Caki2 (cell line): ENCODE results near the gene GADD45GIP1. TPM values are rescaled to one million over a fixed set of nuclear protein-coding genes. Genes with fewer than 3 reads are reported as not detected.
"Not testable (repeated sequence)": the region's sequence is repeated elsewhere in the genome, so short reads cannot be mapped to it uniquely, and the experiment has no call there.

Experiments
- DNase-seq: peaks from one replicate; pipeline ENCODE4 v3.0.0-alpha.2; 2015; ENCODE audit warnings: low read depth
- in situ Hi-C: cut with HindIII; loops from 2 replicates; pipeline ENCODE4 v1.10.0; 2016; ENCODE audit warnings: low sequenced_read_pairs, low pct_unique_long_range_greater_than_20kb, mixed read lengths
- total RNA-seq: library from RNA; depleted of rRNA; stranded (reverse); fragments of >200 nt; shearing (Covaris generic); gene quantifications from 2 replicates; pipeline ENCODE4 v1.2.3, GENCODE V29; 2014; ENCODE audit warnings: low replicate concordance

The GADD45GIP1 gene
- total RNA-seq, 1 experiment from 2014 or later = 117 TPM

GRCh38 chr19:12992729-12993128 lies 35.7 kb upstream of the GADD45GIP1 start:
- in situ Hi-C loops = no loop called here
- no peak for DNase-seq

DNA sequence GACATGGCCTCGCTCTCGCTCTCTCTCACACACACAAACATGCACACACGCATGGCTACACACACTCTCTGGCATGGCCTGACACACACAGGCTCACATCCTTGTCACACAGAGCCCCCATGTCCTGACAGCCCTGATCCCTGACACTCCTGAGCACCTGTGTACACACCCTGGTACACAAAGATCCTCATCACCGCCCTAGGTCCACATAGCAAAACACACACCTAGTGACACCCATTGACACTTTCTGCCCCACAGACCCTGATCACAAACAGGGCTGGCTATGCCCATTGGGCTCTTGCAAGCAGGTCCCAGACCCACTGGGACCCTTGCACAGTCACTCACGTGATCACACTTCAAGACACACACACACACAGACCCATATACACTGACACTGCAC lies 34.3 kb upstream of the GADD45GIP1 start:
- no peak for DNase-seq
- in situ Hi-C loops = no loop called here

- in situ Hi-C loops = no loop called here
- DNase-seq = no peak
Observed at GRCh38 chr19:12990853-12991252, 33.8 kb upstream of the GADD45GIP1 start.

DNA sequence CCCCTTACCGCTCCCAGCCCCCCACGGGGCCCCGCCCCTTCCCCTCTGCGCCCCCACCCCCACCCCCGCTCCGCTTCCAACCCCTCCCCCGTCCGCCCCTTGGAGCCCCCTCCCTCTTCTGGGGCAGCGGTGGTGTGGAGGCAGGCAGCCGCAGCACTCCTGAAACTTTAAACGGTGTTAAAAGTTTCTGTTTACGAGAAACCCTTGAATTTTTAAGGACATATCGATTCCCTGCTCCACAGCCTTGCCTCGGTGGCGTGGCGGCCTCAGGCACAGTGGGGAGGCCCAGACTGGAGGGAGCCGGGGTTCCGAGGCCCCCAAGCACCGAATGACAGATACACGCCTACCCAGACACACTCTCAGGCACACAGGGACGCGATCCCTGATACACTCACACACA lies 33.4 kb upstream of the GADD45GIP1 start:
- in situ Hi-C loops = no loop called here

GRCh38 chr19:12987781-12988180 lies 30.8 kb upstream of the GADD45GIP1 start:
- in situ Hi-C loops = no loop called here
- DNase-seq = no peak

More for the DNA sequence above, 33.4 kb upstream of the GADD45GIP1 start:
- DNase-seq = no peak

- in situ Hi-C loops = no loop called here
- DNase-seq = no peak
Observed at GRCh38 chr19:12987190-12987589, 30.2 kb upstream of the GADD45GIP1 start.

GRCh38 chr19:12986726-12987125 lies 29.7 kb upstream of the GADD45GIP1 start:
- in situ Hi-C loops = no loop called here
- DNase-seq = no peak

DNA sequence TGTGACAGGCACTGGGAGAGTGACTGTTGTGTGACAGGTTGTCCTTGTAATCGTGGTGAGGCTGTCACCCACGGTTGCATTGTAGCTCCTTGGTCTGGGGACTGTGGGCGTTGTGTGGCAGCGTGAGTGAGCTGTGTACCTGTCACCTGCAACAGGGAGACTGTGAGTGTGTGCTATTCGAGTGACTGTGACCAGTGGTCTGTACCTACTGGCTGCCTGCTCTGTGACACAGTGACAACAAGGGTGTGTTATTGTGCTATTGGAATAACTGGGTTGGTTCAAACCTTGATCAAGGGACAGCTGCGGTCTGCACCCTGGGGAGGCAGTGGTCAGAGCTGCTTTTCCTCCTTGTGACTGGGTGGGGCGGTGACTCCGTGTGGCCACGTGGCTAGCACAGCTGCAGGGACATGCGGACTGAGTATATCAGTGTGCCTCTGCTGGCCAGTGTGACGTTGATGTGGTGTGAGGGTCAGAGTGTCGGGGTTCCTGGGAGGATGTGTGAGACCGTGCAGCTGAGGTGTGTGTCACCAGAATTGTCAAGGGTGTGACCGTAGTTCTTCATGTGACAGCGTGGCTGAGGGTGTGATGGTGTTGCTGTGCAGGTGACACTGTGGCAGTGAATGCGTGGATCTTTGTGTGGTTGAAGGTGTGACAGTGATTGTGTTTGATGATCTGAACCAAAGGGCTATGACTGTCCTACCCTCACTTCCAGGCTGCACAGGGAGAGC lies 28.2 kb upstream of the GADD45GIP1 start:
- peak; percentile 77 for DNase-seq
- in situ Hi-C loops = no loop called here

- in situ Hi-C loops = no loop called here
- no peak for DNase-seq
Observed at GRCh38 chr19:12984683-12985048, 27.6 kb upstream of the GADD45GIP1 start.

GRCh38 chr19:12984143-12984627 lies 27.2 kb upstream of the GADD45GIP1 start:
- no peak for DNase-seq
- in situ Hi-C loops = no loop called here

- peak; percentile 82 for DNase-seq
- in situ Hi-C loops = no loop called here
Observed at GRCh38 chr19:12983542-12984142, 26.6 kb upstream of the GADD45GIP1 start.

DNA sequence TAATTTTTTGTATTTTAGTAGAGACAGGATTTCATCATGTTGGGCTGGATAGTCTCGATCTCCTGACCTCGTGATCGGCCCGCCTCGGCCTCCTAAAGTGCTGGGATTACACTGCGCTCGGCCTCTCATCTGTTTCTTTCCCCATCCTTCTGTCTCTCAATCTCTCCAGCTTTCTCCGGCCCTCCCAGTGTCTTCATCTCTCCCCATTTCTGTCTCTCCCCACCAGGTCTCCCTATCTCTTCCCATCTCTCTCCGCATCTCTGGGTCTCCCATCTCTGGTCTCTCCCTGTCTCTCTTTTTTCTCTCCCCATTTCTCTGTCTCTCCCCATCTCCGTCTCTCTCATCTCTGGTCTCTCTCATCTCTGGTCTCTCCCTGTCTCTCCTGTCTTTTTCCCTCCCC lies 26.1 kb upstream of the GADD45GIP1 start:
- in situ Hi-C loops = no loop called here
- DNase-seq = no peak

GRCh38 chr19:12982648-12983047 lies 25.6 kb upstream of the GADD45GIP1 start:
- no peak for DNase-seq
- in situ Hi-C loops = no loop called here

GRCh38 chr19:12979974-12980373 lies 23.0 kb upstream of the GADD45GIP1 start:
- in situ Hi-C loops = no loop called here
- DNase-seq = no peak

GRCh38 chr19:12976109-12976508 lies 19.1 kb upstream of the GADD45GIP1 start:
- DNase-seq, in situ Hi-C loops: not testable (repeated sequence)

DNA sequence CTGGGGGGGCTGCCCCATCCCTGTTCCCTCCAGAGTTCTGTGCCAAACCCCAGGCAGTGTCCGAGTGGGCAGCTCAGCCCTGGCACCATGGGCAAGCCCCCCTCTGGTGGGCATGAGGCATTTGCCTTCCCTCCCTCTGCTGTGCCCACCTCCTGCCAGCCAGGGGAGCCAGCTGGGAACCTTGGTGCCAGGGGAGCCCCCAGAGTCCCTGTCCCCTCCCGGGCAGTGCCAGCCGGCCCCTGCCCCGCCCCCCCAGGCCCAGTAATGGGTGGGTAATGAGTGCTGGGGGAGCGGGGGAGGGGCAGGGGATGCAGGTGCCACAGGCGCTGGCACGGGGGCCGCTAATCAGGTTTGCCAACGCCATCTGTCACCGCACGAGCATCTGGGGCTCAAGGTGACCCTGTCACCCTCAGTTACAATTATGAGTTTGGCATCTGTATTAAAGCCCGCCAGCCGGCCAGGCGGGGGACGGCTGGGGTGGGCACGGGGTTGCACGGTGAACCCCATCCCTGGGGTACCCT lies 18.3 kb upstream of the GADD45GIP1 start:
- in situ Hi-C loops = no loop called here
- DNase-seq = no peak

DNA sequence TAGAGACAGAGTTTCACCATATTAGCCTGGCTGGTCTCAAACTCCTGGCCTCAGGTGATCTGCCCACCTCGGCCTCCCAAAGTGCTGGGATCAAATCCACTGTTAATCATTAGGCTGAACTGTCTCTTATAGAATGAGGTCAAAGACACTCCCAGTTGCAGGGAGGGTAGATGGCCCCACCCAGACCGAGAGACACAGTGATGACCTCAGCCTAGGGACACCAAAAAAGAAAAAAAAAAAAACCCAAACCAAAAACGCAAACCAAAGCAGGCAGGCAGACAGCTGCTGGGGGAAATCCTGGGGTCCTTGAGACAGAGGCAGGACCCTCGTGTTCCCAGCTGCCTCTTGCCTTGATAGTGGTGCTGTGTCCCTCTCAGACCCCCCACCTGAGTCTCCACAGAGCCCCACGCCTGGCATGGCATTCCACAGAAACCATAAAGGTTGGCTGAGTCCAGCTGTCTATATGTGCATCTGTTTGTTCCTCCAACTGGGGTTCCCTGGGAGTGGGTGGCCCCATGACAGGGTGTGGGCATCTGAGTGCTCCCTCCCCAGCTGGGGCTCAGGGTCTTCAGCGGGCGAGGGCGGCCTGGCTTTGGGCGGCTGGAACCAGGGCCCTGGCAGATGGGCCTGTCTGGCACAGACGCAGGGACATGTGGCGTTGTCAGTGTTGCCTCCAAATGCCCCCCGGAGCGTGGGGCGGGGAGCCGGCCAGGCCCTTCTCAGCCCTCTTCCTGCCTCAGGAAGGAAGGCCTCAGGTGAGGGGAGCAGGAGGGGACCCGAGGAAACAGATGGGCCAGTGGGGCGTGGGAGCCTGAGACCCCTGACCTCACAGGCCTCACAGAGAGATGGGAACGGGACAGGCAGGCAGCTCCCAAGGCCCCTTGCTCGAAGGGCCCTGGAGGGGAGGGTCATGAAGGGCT lies 17.5 kb upstream of the GADD45GIP1 start:
- in situ Hi-C loops = no loop called here
- DNase-seq = no peak

- in situ Hi-C loops = no loop called here
- DNase-seq = no peak
Observed at GRCh38 chr19:12973236-12973635, 16.2 kb upstream of the GADD45GIP1 start.
